ENCODE measurements around the gene CDR2.
A peak's percentile ranks its signal among the peaks of the same experiment; 100 is the strongest.
"Not testable (repeated sequence)": the region's sequence is repeated elsewhere in the genome, so short reads cannot be mapped to it uniquely, and the experiment has no call there.

Gene CDR2

GRCh38 chr16:22374311-22375116 lies at the start of gene CDR2:
TSS of gene CDR2 (minus strand) at chr16:22374619. CDS start at chr16:22374309, 310 bp downstream.
- peak; percentile 97 for DNase-seq

GRCh38 chr16:22423716-22424115 lies 49.3 kb upstream of the CDR2 start:
- DNase-seq, result no peak

GRCh38 chr16:22421136-22421535 lies 46.7 kb upstream of the CDR2 start:
- no peak for DNase-seq

GRCh38 chr16:22420606-22421135 lies 46.3 kb upstream of the CDR2 start:
- DNase-seq, result no peak

GRCh38 chr16:22419908-22420307 lies 45.5 kb upstream of the CDR2 start:
- DNase-seq, result no peak

- DNase-seq, result no peak
Measured at GRCh38 chr16:22418826-22419225, 44.4 kb upstream of the CDR2 start.

GRCh38 chr16:22417798-22418197 lies 43.4 kb upstream of the CDR2 start:
- DNase-seq, result not testable (repeated sequence)

- no peak for DNase-seq
Measured at GRCh38 chr16:22417019-22417418, 42.6 kb upstream of the CDR2 start.

GRCh38 chr16:22413819-22414218 lies 39.4 kb upstream of the CDR2 start:
- no peak for DNase-seq

GRCh38 chr16:22407486-22407885 lies 33.1 kb upstream of the CDR2 start:
- DNase-seq, result no peak

- no peak for DNase-seq
Measured at GRCh38 chr16:22402191-22402590, 27.8 kb upstream of the CDR2 start.

- no peak for DNase-seq
Measured at GRCh38 chr16:22400900-22401299, 26.5 kb upstream of the CDR2 start.

- DNase-seq, result no peak
Measured at GRCh38 chr16:22397931-22398330, 23.5 kb upstream of the CDR2 start.

GRCh38 chr16:22397464-22397863 lies 23.0 kb upstream of the CDR2 start:
- no peak for DNase-seq

GRCh38 chr16:22395960-22396359 lies 21.5 kb upstream of the CDR2 start:
- DNase-seq, result no peak

GRCh38 chr16:22394121-22394520 lies 19.7 kb upstream of the CDR2 start:
- DNase-seq, result no peak

- peak; percentile 77 for DNase-seq
Measured at GRCh38 chr16:22388101-22388644, 13.8 kb upstream of the CDR2 start.

- DNase-seq, result no peak
Measured at GRCh38 chr16:22386976-22387375, 12.6 kb upstream of the CDR2 start.

- no peak for DNase-seq
Measured at GRCh38 chr16:22385196-22385595, 10.8 kb upstream of the CDR2 start.

GRCh38 chr16:22383827-22384226 lies 9.4 kb upstream of the CDR2 start:
- no peak for DNase-seq

- DNase-seq, result no peak
Measured at GRCh38 chr16:22381392-22381791, 7.0 kb upstream of the CDR2 start.

GRCh38 chr16:22380529-22380928 lies 6.1 kb upstream of the CDR2 start:
- no peak for DNase-seq

- DNase-seq, result no peak
Measured at GRCh38 chr16:22379656-22380055, 5.2 kb upstream of the CDR2 start.

GRCh38 chr16:22375963-22376640 lies 1.7 kb upstream of the CDR2 start:
- DNase-seq, result no peak
